A673 (cell line): ENCODE results near the gene COX20. TPM values are rescaled to one million over a fixed set of nuclear protein-coding genes. Genes with fewer than 3 reads are reported as not detected.
"Not testable (repeated sequence)": the region's sequence is repeated elsewhere in the genome, so short reads cannot be mapped to it uniquely, and the experiment has no call there.

Experiments used
- BruUV-seq: library from RNA; stranded (reverse); fragments of 400-500 nt; replicated peaks from 2 replicates; lab custom pipeline; 2021; lab: Mats Ljungman, UMichigan
- CTCF ChIA-PET: fragments of 300-600 bp; sonication (Branson Sonifier 250); formaldehyde crosslinking; loops from one replicate; lab custom pipeline; 2022; ENCODE audit warnings: antibody characterized with exemption; lab: Charles Lee
- POLR2A ChIA-PET: fragments of 300-600 bp; sonication (Branson Sonifier 250); formaldehyde crosslinking; loops from one replicate; lab custom pipeline; 2022; ENCODE audit warnings: antibody characterized with exemption; ENCODE audit not compliant: low non-redundant PET; lab: Charles Lee
- DNase-seq: peaks from one replicate; pipeline ENCODE4 v3.0.0-alpha.2; 2015; ENCODE audit warnings: low spot score
- H3K27ac ChIP-seq: fragments of 200-600 bp; sonication (generic); 2 replicates; pipeline ENCODE4 v1.5.1; 2016; ENCODE audit warnings: mixed run types, low read depth, mild to moderate bottlenecking, mixed read lengths, antibody characterized with exemption, low read length; ENCODE audit not compliant: poor library complexity, severe bottlenecking
- H3K27me3 ChIP-seq: fragments of 200-600 bp; sonication (generic); replicated peaks from 2 replicates; pipeline ENCODE4 v1.6.1; 2017; ENCODE audit warnings: mixed run types, low read depth, mild to moderate bottlenecking, mixed read lengths, antibody characterized with exemption, low read length; ENCODE audit not compliant: insufficient read depth, poor library complexity
- H3K36me3 ChIP-seq: fragments of 200-600 bp; sonication (generic); 2 replicates; pipeline ENCODE4 v1.6.1; 2016; ENCODE audit warnings: mixed run types, mild to moderate bottlenecking, mixed read lengths, antibody characterized with exemption, low read length; ENCODE audit not compliant: insufficient read depth, poor library complexity, severe bottlenecking
- H3K4me1 ChIP-seq: fragments of 200-600 bp; sonication (generic); 2 replicates; pipeline ENCODE4 v1.6.1; 2017; ENCODE audit warnings: mixed run types, mild to moderate bottlenecking, mixed read lengths, antibody characterized with exemption, low read length; ENCODE audit not compliant: insufficient read depth, poor library complexity, severe bottlenecking
- H3K4me3 ChIP-seq: fragments of 200-600 bp; sonication (generic); 2 replicates; pipeline ENCODE4 v1.5.1; 2016; ENCODE audit warnings: low read depth, mixed run types, mild to moderate bottlenecking, mixed read lengths, low read length; ENCODE audit not compliant: poor library complexity, severe bottlenecking
- H3K9me3 ChIP-seq: fragments of 200-600 bp; sonication (generic); 2 replicates; pipeline ENCODE4 v1.6.1; 2016; ENCODE audit warnings: mixed run types, low read depth, mild to moderate bottlenecking, mixed read lengths, antibody characterized with exemption, low read length; ENCODE audit not compliant: poor library complexity, severe bottlenecking
- CTCF ChIP-seq: fragments of 300-800, 200-600 bp; sonication (generic); conservative IDR thresholded peaks from 2 replicates; pipeline ENCODE4 v1.5.1; 2017; ENCODE audit warnings: low read depth, mild to moderate bottlenecking, antibody characterized with exemption, low read length, moderate library complexity, mixed read lengths
- EZH2 ChIP-seq: fragments of 200-600 bp; sonication (generic); IDR thresholded peaks from 2 replicates; pipeline ENCODE4 v1.6.1; 2017; ENCODE audit warnings: borderline replicate concordance, low read depth, mild to moderate bottlenecking, mixed read lengths, antibody characterized with exemption, low read length; ENCODE audit not compliant: poor library complexity, severe bottlenecking
- intact Hi-C: fragments of 100-400 bp; cut with micrococcal nuclease; formaldehyde crosslinking; loops from one replicate; pipeline ENCODE4 v1.10.0; 2022; ENCODE audit not compliant: unreplicated experiment
- total RNA-seq: library from RNA; stranded (reverse); gene quantifications from 2 replicates; pipeline ENCODE4 v1.2.3, GENCODE V29; 2021

The COX20 gene
- total RNA-seq, 1 experiment from 2014 or later = 59.0 TPM

GRCh38 chr1:244794071-244794470 is 41.4 kb upstream of the COX20 start:
- intact Hi-C loops = no loop called here
- H3K27ac ChIP-seq = no peak overlapping the region
- no peaks in the 10 kb centered on the region for H3K36me3 ChIP-seq
- CTCF ChIA-PET = no interaction called here
- no peaks in the 10 kb centered on the region for H3K27me3 ChIP-seq
- BruUV-seq = no TSS peak
- no peak for DNase-seq
- H3K4me3 ChIP-seq = no peak overlapping the region
- H3K9me3 ChIP-seq = no peaks in the 10 kb centered on the region
- H3K4me1 ChIP-seq = no peaks in the 10 kb centered on the region
- TF ChIP-seq CTCF (no peak), EZH2 (no peak)
- POLR2A ChIA-PET = no interaction called here

- H3K36me3 ChIP-seq, CTCF ChIA-PET, H3K27me3 ChIP-seq, BruUV-seq, H3K4me1 ChIP-seq, H3K9me3 ChIP-seq, POLR2A ChIA-PET, DNase-seq, H3K27ac ChIP-seq, H3K4me3 ChIP-seq, intact Hi-C loops: not testable (repeated sequence)
Measured at GRCh38 chr1:244794516-244794915, 40.9 kb upstream of the COX20 start.

GRCh38 chr1:244796719-244797406 is 38.6 kb upstream of the COX20 start:
- BruUV-seq = no TSS peak
- no peak overlapping the region for H3K4me3 ChIP-seq
- no peak overlapping the region for H3K27ac ChIP-seq
- no peaks in the 10 kb centered on the region for H3K36me3 ChIP-seq
- DNase-seq = peak; percentile 74
- no peak for TF ChIP-seq EZH2
- TF ChIP-seq CTCF = peak; percentile 88
- H3K27me3 ChIP-seq = no peaks in the 10 kb centered on the region
- ChIA-PET CTCF (interaction anchor here (1.4 to 2.4 kb wide), 2 partner anchors 193 to 246 kb away, joined by 3 to 26 read pairs; no protein-coding TSS in a partner anchor), POLR2A (interaction anchor here (1.1 kb wide), 1 partner anchor 193 kb away, joined by 5 read pairs; no protein-coding TSS in a partner anchor)
- H3K9me3 ChIP-seq = no peaks in the 10 kb centered on the region
- H3K4me1 ChIP-seq = no peaks in the 10 kb centered on the region
- intact Hi-C loops = loop anchor here (1.0 kb wide), 1 partner anchor 194 kb away; no protein-coding TSS in a partner anchor
